ENCODE results near the gene DDX19B. TPM values are rescaled to one million over a fixed set of nuclear protein-coding genes. Genes with fewer than 3 reads are reported as not detected.
"Not testable (repeated sequence)": the region's sequence is repeated elsewhere in the genome, so short reads cannot be mapped to it uniquely, and the experiment has no call there.

The DDX19B gene
- total RNA-seq, 1 donor from 2014 or later = 37.1 TPM

GRCh38 chr16:70267516-70267915 lies 31.5 kb upstream of the DDX19B start:
- Mint-ChIP-seq H3K9me3 (ENCODE audit: unreplicated experiment) (no peaks in the 10 kb centered on the region), H3K36me3 (ENCODE audit: low read depth, unreplicated experiment) (peaks cover 46% of the 10 kb centered on the region), H3K27me3 (ENCODE audit: unreplicated experiment) (no peaks in the 10 kb centered on the region), H3K4me3 (ENCODE audit: unreplicated experiment) (no peak overlapping the region), H3K4me1 (ENCODE audit: unreplicated experiment) (peaks cover 4% of the 10 kb centered on the region), H3K27ac (ENCODE audit: unreplicated experiment) (peak overlapping the region; percentile 18)
- peak; percentile 76 for TF ChIP-seq CTCF (IDR thresholded peaks at IDR 0.05; ENCODE audit: unreplicated experiment)
- peak; percentile 70 for DNase-seq (ENCODE audit: low spot score)

GRCh38 chr16:70267922-70268321 lies 31.1 kb upstream of the DDX19B start:
- Mint-ChIP-seq H3K36me3 (ENCODE audit: low read depth, unreplicated experiment) (peaks cover 48% of the 10 kb centered on the region), H3K27ac (ENCODE audit: unreplicated experiment) (peak overlapping the region; percentile 18)
- not testable (repeated sequence) for H3K27me3 Mint-ChIP-seq (ENCODE audit: unreplicated experiment); H3K4me3 Mint-ChIP-seq (ENCODE audit: unreplicated experiment); H3K9me3 Mint-ChIP-seq (ENCODE audit: unreplicated experiment); DNase-seq (ENCODE audit: low spot score); H3K4me1 Mint-ChIP-seq (ENCODE audit: unreplicated experiment)

- TF ChIP-seq CTCF (IDR thresholded peaks at IDR 0.05; ENCODE audit: unreplicated experiment) = no peak
- Mint-ChIP-seq H3K36me3 (ENCODE audit: low read depth, unreplicated experiment) (peaks cover 48% of the 10 kb centered on the region), H3K4me3 (ENCODE audit: unreplicated experiment) (no peak overlapping the region), H3K4me1 (ENCODE audit: unreplicated experiment) (peaks cover 4% of the 10 kb centered on the region), H3K27me3 (ENCODE audit: unreplicated experiment) (peaks cover 2% of the 10 kb centered on the region), H3K27ac (ENCODE audit: unreplicated experiment) (no peak overlapping the region), H3K9me3 (ENCODE audit: unreplicated experiment) (no peaks in the 10 kb centered on the region)
- no peak for DNase-seq (ENCODE audit: low spot score)
Observed at GRCh38 chr16:70269471-70269870, 29.5 kb upstream of the DDX19B start.

GRCh38 chr16:70270176-70270575 lies 28.8 kb upstream of the DDX19B start:
- Mint-ChIP-seq H3K9me3 (ENCODE audit: unreplicated experiment) (no peaks in the 10 kb centered on the region), H3K27ac (ENCODE audit: unreplicated experiment) (no peak overlapping the region), H3K4me3 (ENCODE audit: unreplicated experiment) (peak overlapping the region; percentile 68), H3K4me1 (ENCODE audit: unreplicated experiment) (peaks cover 4% of the 10 kb centered on the region), H3K27me3 (ENCODE audit: unreplicated experiment) (peaks cover 2% of the 10 kb centered on the region), H3K36me3 (ENCODE audit: low read depth, unreplicated experiment) (peaks cover 41% of the 10 kb centered on the region)
- no peak for TF ChIP-seq CTCF (IDR thresholded peaks at IDR 0.05; ENCODE audit: unreplicated experiment)
- DNase-seq (ENCODE audit: low spot score) = no peak

- no peak for DNase-seq (ENCODE audit: low spot score)
- Mint-ChIP-seq H3K27me3 (ENCODE audit: unreplicated experiment) (peaks cover 2% of the 10 kb centered on the region), H3K4me1 (ENCODE audit: unreplicated experiment) (no peaks in the 10 kb centered on the region), H3K36me3 (ENCODE audit: low read depth, unreplicated experiment) (peaks cover 43% of the 10 kb centered on the region), H3K27ac (ENCODE audit: unreplicated experiment) (no peak overlapping the region), H3K4me3 (ENCODE audit: unreplicated experiment) (no peak overlapping the region), H3K9me3 (ENCODE audit: unreplicated experiment) (no peaks in the 10 kb centered on the region)
- no peak for TF ChIP-seq CTCF (IDR thresholded peaks at IDR 0.05; ENCODE audit: unreplicated experiment)
Observed at GRCh38 chr16:70271696-70272095, 27.3 kb upstream of the DDX19B start.

- Mint-ChIP-seq H3K9me3 (ENCODE audit: unreplicated experiment) (no peaks in the 10 kb centered on the region), H3K36me3 (ENCODE audit: low read depth, unreplicated experiment) (peaks cover 23% of the 10 kb centered on the region), H3K4me1 (ENCODE audit: unreplicated experiment) (no peaks in the 10 kb centered on the region), H3K27me3 (ENCODE audit: unreplicated experiment) (peaks cover 2% of the 10 kb centered on the region), H3K4me3 (ENCODE audit: unreplicated experiment) (peak overlapping the region; percentile 53), H3K27ac (ENCODE audit: unreplicated experiment) (no peak overlapping the region)
- TF ChIP-seq CTCF (IDR thresholded peaks at IDR 0.05; ENCODE audit: unreplicated experiment) = no peak
- DNase-seq (ENCODE audit: low spot score) = no peak
Observed at GRCh38 chr16:70276392-70276791, 22.6 kb upstream of the DDX19B start.

- not testable (repeated sequence) for H3K27me3 Mint-ChIP-seq (ENCODE audit: unreplicated experiment); H3K4me1 Mint-ChIP-seq (ENCODE audit: unreplicated experiment); H3K9me3 Mint-ChIP-seq (ENCODE audit: unreplicated experiment); H3K36me3 Mint-ChIP-seq (ENCODE audit: low read depth, unreplicated experiment); DNase-seq (ENCODE audit: low spot score)
- Mint-ChIP-seq H3K27ac (ENCODE audit: unreplicated experiment) (peak overlapping the region; percentile 64), H3K4me3 (ENCODE audit: unreplicated experiment) (peak overlapping the region; percentile 82)
Observed at GRCh38 chr16:70287304-70287971, 11.5 kb upstream of the DDX19B start.

Measured in endothelial cell (in vitro differentiated cells).